IMR-90 (cell line): ENCODE data around the gene TRIAP1. TPM values are rescaled to one million over a fixed set of nuclear protein-coding genes. Genes with fewer than 3 reads are reported as not detected.

Experiments
- ATAC-seq: fragments of 200-7000 bp; cut with Tn5 transposase; 2 replicates; pipeline ENCODE4 v1.9.1; 2020; ENCODE audit warnings: low read depth, mild to moderate bottlenecking, moderate library complexity
- BruUV-seq: library from RNA; stranded (reverse); fragments of 400-500 nt; replicated peaks from 2 replicates; lab custom pipeline; 2021; lab: Mats Ljungman, UMichigan
- CTCF ChIA-PET: fragments of 300-600 bp; formaldehyde crosslinking; extraction: SDS; loops from one replicate; lab custom pipeline; 2021; ENCODE audit warnings: antibody characterized with exemption; lab: Yijun Ruan, JAX
- POLR2A ChIA-PET: fragments of 300-600 bp; sonication (Branson Sonifier 250); formaldehyde crosslinking; loops from one replicate; lab custom pipeline; 2022; ENCODE audit warnings: antibody characterized with exemption; ENCODE audit not compliant: unreplicated experiment; lab: Charles Lee
- DNase-seq: peaks from one replicate; pipeline ENCODE4 v3.0.0; 2013
- H2AFZ ChIP-seq: replicated peaks from 2 replicates; pipeline ENCODE3; 2013; ENCODE audit warnings: low read length, mild to moderate bottlenecking; ENCODE audit not compliant: poor library complexity
- H2AK5ac ChIP-seq: 2 replicates; pipeline ENCODE4 v1.6.1; 2013; ENCODE audit warnings: low read depth, low read length, inconsistent platforms
- H2AK9ac ChIP-seq: replicated peaks from 2 replicates; pipeline ENCODE3; 2013; ENCODE audit warnings: mild to moderate bottlenecking, low read depth, low read length, moderate library complexity; ENCODE audit not compliant: poor library complexity
- H2BK120ac ChIP-seq: 2 replicates; pipeline ENCODE4 v1.6.1; 2013; ENCODE audit warnings: low read depth, low read length, inconsistent platforms
- H2BK15ac ChIP-seq: 3 replicates; pipeline ENCODE4 v1.6.1; 2013; ENCODE audit warnings: low read depth, low read length, inconsistent platforms
- H2BK20ac ChIP-seq: 2 replicates; pipeline ENCODE4 v1.6.1; 2013; ENCODE audit warnings: low read depth, mild to moderate bottlenecking, inconsistent platforms, low read length, moderate library complexity
- H2BK5ac ChIP-seq: 2 replicates; pipeline ENCODE4 v1.6.1; 2013; ENCODE audit warnings: mild to moderate bottlenecking, low read depth, low read length, inconsistent platforms; ENCODE audit not compliant: poor library complexity, severe bottlenecking
- H3K14ac ChIP-seq: replicated peaks from 2 replicates; pipeline ENCODE4 v1.6.1; 2013; ENCODE audit warnings: low read depth, low read length, inconsistent platforms
- H3K18ac ChIP-seq: 2 replicates; pipeline ENCODE4 v1.6.1; 2013; ENCODE audit warnings: low read depth, low read length, control low read depth
- H3K23ac ChIP-seq: 2 replicates; pipeline ENCODE4 v1.6.1; 2013; ENCODE audit warnings: low read depth, low read length, inconsistent platforms
- H3K27ac ChIP-seq: 2 replicates; pipeline ENCODE4 v1.5.1; 2013; ENCODE audit warnings: mild to moderate bottlenecking, control low read depth, low read length; ENCODE audit not compliant: insufficient read depth
- H3K27me3 ChIP-seq: 2 replicates; pipeline ENCODE4 v1.6.1; 2013; ENCODE audit warnings: low read length; ENCODE audit not compliant: control insufficient read depth, insufficient read depth
- H3K36me3 ChIP-seq: 2 replicates; pipeline ENCODE4 v1.6.1; 2013; ENCODE audit warnings: low read length, mixed read lengths; ENCODE audit not compliant: control insufficient read depth, insufficient read depth
- H3K4ac ChIP-seq: 2 replicates; pipeline ENCODE4 v1.6.1; 2013; ENCODE audit warnings: low read depth, low read length, inconsistent platforms
- H3K4me1 ChIP-seq: 2 replicates; pipeline ENCODE4 v1.6.1; 2013; ENCODE audit warnings: low read length, mixed read lengths; ENCODE audit not compliant: control insufficient read depth, insufficient read depth
- H3K4me2 ChIP-seq: 2 replicates; pipeline ENCODE4 v1.6.1; 2013; ENCODE audit warnings: low read depth, mild to moderate bottlenecking, control low read depth, low read length, moderate library complexity
- H3K4me3 ChIP-seq: 2 replicates; pipeline ENCODE4 v1.5.1; 2013; ENCODE audit warnings: low read depth, mild to moderate bottlenecking, control low read depth, low read length, moderate library complexity; ENCODE audit not compliant: insufficient read depth
- H3K56ac ChIP-seq: 2 replicates; pipeline ENCODE4 v1.6.1; 2013; ENCODE audit warnings: low read length, inconsistent platforms; ENCODE audit not compliant: insufficient read depth; ENCODE audit errors: extremely low read depth
- H3K79me1 ChIP-seq, 2 experiments: 2 replicates each; pipeline ENCODE4 v1.6.1; 2013; ENCODE audit warnings: low read length in 2 of 2, inconsistent platforms in 1 of 2, low read depth in 1 of 2
- H3K9ac ChIP-seq: 2 replicates; pipeline ENCODE4 v1.6.1; 2013; ENCODE audit warnings: low read depth, low read length, control low read depth
- H3K9me1 ChIP-seq: 2 replicates; pipeline ENCODE4 v1.6.1; 2013; ENCODE audit warnings: low read length, inconsistent platforms; ENCODE audit not compliant: insufficient read depth
- H3K9me3 ChIP-seq: 2 replicates; pipeline ENCODE4 v1.6.1; 2013; ENCODE audit warnings: low read length; ENCODE audit not compliant: control insufficient read depth, insufficient read depth
- H4K20me1 ChIP-seq: 2 replicates; pipeline ENCODE4 v1.6.1; 2013; ENCODE audit warnings: low read length, inconsistent platforms; ENCODE audit not compliant: insufficient read depth
- H4K5ac ChIP-seq: 2 replicates; pipeline ENCODE4 v1.6.1; 2013; ENCODE audit warnings: mild to moderate bottlenecking, low read depth, low read length, control low read depth
- H4K8ac ChIP-seq, 2 experiments: 2 replicates each; pipeline ENCODE4 v1.6.1; 2013; ENCODE audit warnings: low read depth in 2 of 2, low read length in 2 of 2, control low read depth in 1 of 2, inconsistent platforms in 1 of 2
- H4K91ac ChIP-seq: 2 replicates; pipeline ENCODE4 v1.6.1; 2013; ENCODE audit warnings: low read depth, low read length, inconsistent platforms; ENCODE audit not compliant: insufficient read depth
- BHLHE40 ChIP-seq: fragments of 150-350 bp; IDR thresholded peaks from 2 replicates; pipeline ENCODE4 v1.6.1; 2016; ENCODE audit warnings: mild to moderate bottlenecking, low read depth, low read length
- CEBPB ChIP-seq: IDR thresholded peaks from 2 replicates; pipeline ENCODE4 v1.6.1; 2012; ENCODE audit warnings: low read depth, low read length, improper control_type of control experiment
- CHD1 ChIP-seq: IDR thresholded peaks from 2 replicates; pipeline ENCODE4 v1.6.1; 2012; ENCODE audit warnings: low read depth, low read length, improper control_type of control experiment
- ELK1 ChIP-seq: fragments of 150-350 bp; IDR thresholded peaks from 2 replicates; pipeline ENCODE4 v1.6.1; 2016; ENCODE audit warnings: low read depth, mild to moderate bottlenecking, low read length, moderate library complexity, borderline replicate concordance
- FOS ChIP-seq: fragments of 150-350 bp; IDR thresholded peaks from 2 replicates; pipeline ENCODE4 v1.6.1; 2016; ENCODE audit warnings: low read depth, low read length
- MAFK ChIP-seq: IDR thresholded peaks from 2 replicates; pipeline ENCODE4 v1.6.1; 2012; ENCODE audit warnings: low read depth, low read length, improper control_type of control experiment
- MAZ ChIP-seq: IDR thresholded peaks from 2 replicates; pipeline ENCODE4 v1.6.1; 2012; ENCODE audit warnings: low read depth, mild to moderate bottlenecking, low read length, improper control_type of control experiment, moderate library complexity, borderline replicate concordance
- MXI1 ChIP-seq: IDR thresholded peaks from 2 replicates; pipeline ENCODE4 v1.6.1; 2012; ENCODE audit warnings: low read depth, mild to moderate bottlenecking, low read length, moderate library complexity, borderline replicate concordance
- NFE2L2 ChIP-seq: fragments of 150-350 bp; IDR thresholded peaks from 2 replicates; pipeline ENCODE4 v1.6.1; 2016; ENCODE audit warnings: low read depth, mild to moderate bottlenecking, low read length
- POLR2A ChIP-seq: IDR thresholded peaks from 2 replicates; pipeline ENCODE4 v1.6.1; 2012; ENCODE audit warnings: mild to moderate bottlenecking, low read depth, low read length
- RAD21 ChIP-seq: IDR thresholded peaks from 2 replicates; pipeline ENCODE4 v1.6.1; 2012; ENCODE audit warnings: low read length, improper control_type of control experiment
- RCOR1 ChIP-seq: IDR thresholded peaks from 2 replicates; pipeline ENCODE4 v1.6.1; 2012; ENCODE audit warnings: mild to moderate bottlenecking, low read length, improper control_type of control experiment; ENCODE audit not compliant: insufficient replicate concordance
- RFX5 ChIP-seq: IDR thresholded peaks from 2 replicates; pipeline ENCODE4 v1.8.0; 2012; ENCODE audit warnings: low read depth, mild to moderate bottlenecking, low read length, moderate library complexity
- SMC3 ChIP-seq: fragments of 150-350 bp; IDR thresholded peaks from 2 replicates; pipeline ENCODE4 v1.6.1; 2016; ENCODE audit warnings: low read depth, mild to moderate bottlenecking, antibody characterized with exemption, low read length, moderate library complexity
- USF2 ChIP-seq: fragments of 150-350 bp; IDR thresholded peaks from 2 replicates; pipeline ENCODE4 v1.6.1; 2017; ENCODE audit warnings: mild to moderate bottlenecking, antibody characterized with exemption, low read length, low read depth
- WGBS, 2 experiments: methylation state at CpG; one replicate each; pipeline versions ENCODE4 v1.1.5 to v1.1.7; 2013; ENCODE audit warnings: missing lambda C conversion rate in 2 of 2; ENCODE audit not compliant: insufficient read length in 1 of 2; ENCODE audit errors: extremely low coverage in 2 of 2; 5-methylcytosine and 5-hydroxymethylcytosine counted together
- dilution Hi-C: fragments of 300-500 bp; cut with HindIII; formaldehyde crosslinking; loops from one replicate; pipeline ENCODE4 v1.14.3; 2018; ENCODE audit warnings: low sequenced_read_pairs; ENCODE audit not compliant: unreplicated experiment
- in situ Hi-C: fragments of 300-500 bp; cut with MboI; formaldehyde crosslinking; loops from 3 replicates; pipeline ENCODE4 v1.14.3; 2019; ENCODE audit warnings: low sequenced_read_pairs, inconsistent platforms, mixed read lengths
- intact Hi-C: fragments of 100-400 bp; cut with micrococcal nuclease; formaldehyde crosslinking; loops from 2 replicates; pipeline ENCODE4 v1.10.0; 2022
- polyA plus RNA-seq, 3 experiments: library from polyadenylated mRNA; depleted of rRNA; stranded (reverse); fragments of >200 nt; gene quantifications; 2 replicates each; pipeline ENCODE4 v1.2.3, GENCODE V29; 2012; ENCODE audit warnings: low replicate concordance in 1 of 3
- total RNA-seq: library from RNA; depleted of rRNA; stranded (reverse); fragments of >200 nt; gene quantifications from 2 replicates; pipeline ENCODE4 v1.2.3, GENCODE V29; 2012

TRIAP1 gene
- total and polyA plus RNA-seq, 2 of the 4 experiments (the other 2 are of a cell fraction), result 19.2 to 32.3 TPM

GRCh38 chr12:120439646-120440247 lies 6.4 kb downstream of the TRIAP1 start:
- H2BK120ac ChIP-seq, result no peak overlapping the region
- peaks cover 4% of the 10 kb centered on the region; the same call in 1 of the 2 replicates for H3K4me1 ChIP-seq
- 0 out of 2 replicates have a peak, but pooled peaks cover 7% of the 10 kb centered on the region for H4K20me1 ChIP-seq
- no peak overlapping the region for H2AK9ac ChIP-seq
- in situ Hi-C loops (loop anchor here (25.0 kb wide), 1 partner anchor 102 kb away; the partner anchor contains the start of gene PLA2G1B), dilution Hi-C loops (no loop called here), intact Hi-C loops (no loop called here)
- H2AFZ ChIP-seq, result no peak overlapping the region
- H3K18ac ChIP-seq, result no peak overlapping the region
- H3K9me1 ChIP-seq, result no peaks in the 10 kb centered on the region
- peak; percentile 54 for DNase-seq
- H3K4ac ChIP-seq, result no peak overlapping the region
- no peaks in the 10 kb centered on the region for H3K27me3 ChIP-seq
- H4K91ac ChIP-seq, result no peak overlapping the region
- H3K23ac ChIP-seq, result no peak overlapping the region
- no peak overlapping the region for H3K4me3 ChIP-seq
- BruUV-seq, result no TSS peak
- H3K9me3 ChIP-seq, result no peaks in the 10 kb centered on the region
- peak; percentile 27; the same call in 1 of the 2 replicates for ATAC-seq
- H2BK15ac ChIP-seq, result no peak overlapping the region
- H3K14ac ChIP-seq, result no peak overlapping the region
- H2BK5ac ChIP-seq, result no peak overlapping the region
- H3K36me3 ChIP-seq, result peaks cover 10% of the 10 kb centered on the region
- WGBS, 2 experiments, result no CpG with 5 or more reads among the region's 6 CpGs
- H3K4me2 ChIP-seq, result peak overlapping the region; percentile 58
- peaks cover 14 to 39% of the 10 kb centered on the region in 2 experiments for H3K79me1 ChIP-seq
- POLR2A ChIA-PET, result no interaction called here
- no peak overlapping the region for H2BK20ac ChIP-seq
- H2AK5ac ChIP-seq, result no peak overlapping the region; the same call in 1 of the 2 replicates
- CTCF ChIA-PET, result interaction anchor here (0.9 kb wide), 1 partner anchor 137 kb away, joined by 3 read pairs; the partner anchor contains the start of gene SIRT4
- no peak overlapping the region for H3K56ac ChIP-seq
- H3K9ac ChIP-seq, result no peak overlapping the region
- no peak overlapping the region for H4K8ac ChIP-seq
- no peak overlapping the region for H3K27ac ChIP-seq
- H4K5ac ChIP-seq, result no peak overlapping the region; the same call in 1 of the 2 replicates
- TF ChIP-seq SMC3 (0 out of 2 replicates have a peak, but pooled peaks have one; percentile 16), NFE2L2 (no peak), MAFK (no peak), POLR2A (no peak), ELK1 (no peak), MXI1 (no peak), RFX5 (no peak), CEBPB (peak; percentile 76), CHD1 (no peak), MAZ (no peak; the same call in 1 of the 2 replicates), FOS (no peak), BHLHE40 (no peak), USF2 (no peak), RCOR1 (no peak), RAD21 (peak; percentile 43; the same call in 1 of the 2 replicates)
